GM19240 (cell line): ENCODE results near the gene LGALS3.

ENCODE experiments used
- DNase-seq: peaks from one replicate; pipeline ENCODE4 v3.0.0; 2011; ENCODE audit warnings: low spot score; ENCODE audit not compliant: insufficient read length

LGALS3 gene

GRCh38 chr14:55114720-55115119 lies 14.3 kb upstream of the LGALS3 start:
- DNase-seq: no peak

GRCh38 chr14:55115460-55115859 lies 13.6 kb upstream of the LGALS3 start:
- no peak for DNase-seq

- DNase-seq: no peak
Observed at GRCh38 chr14:55115861-55116245, 13.2 kb upstream of the LGALS3 start.

- DNase-seq: no peak
Observed at GRCh38 chr14:55116246-55117030, 12.6 kb upstream of the LGALS3 start.

- DNase-seq: no peak
Observed at GRCh38 chr14:55117803-55118441, 11.1 kb upstream of the LGALS3 start.

- no peak for DNase-seq
Observed at GRCh38 chr14:55118761-55119160, 10.3 kb upstream of the LGALS3 start.

GRCh38 chr14:55120571-55121495 lies 8.2 kb upstream of the LGALS3 start:
- DNase-seq: no peak

- DNase-seq: no peak
Observed at GRCh38 chr14:55121628-55122439, 7.2 kb upstream of the LGALS3 start.

GRCh38 chr14:55122440-55122986 lies 6.5 kb upstream of the LGALS3 start:
- DNase-seq: no peak

GRCh38 chr14:55123101-55123500 lies 6.0 kb upstream of the LGALS3 start:
- no peak for DNase-seq

- no peak for DNase-seq
Observed at GRCh38 chr14:55123852-55124639, 5.0 kb upstream of the LGALS3 start.

GRCh38 chr14:55124774-55125386 lies 4.2 kb upstream of the LGALS3 start:
- no peak for DNase-seq

- DNase-seq: no peak
Observed at GRCh38 chr14:55125403-55125802, 3.6 kb upstream of the LGALS3 start.

- no peak for DNase-seq
Observed at GRCh38 chr14:55126034-55126433, 3.0 kb upstream of the LGALS3 start.

- no peak for DNase-seq
Observed at GRCh38 chr14:55126932-55127459, 2.1 kb upstream of the LGALS3 start.

GRCh38 chr14:55127460-55127951 lies 1.5 kb upstream of the LGALS3 start:
- DNase-seq: no peak

GRCh38 chr14:55128386-55129085 lies 516 bp upstream of the LGALS3 start:
- DNase-seq: no peak

GRCh38 chr14:55129428-55130195 lies 560 bp downstream of the LGALS3 start:
- DNase-seq: peak; percentile 48
